KBM-7 (cell line): Measurements from ENCODE around the gene LUZP1.

Experiments used
- DNase-seq: peaks from one replicate; pipeline ENCODE4 v3.0.0-alpha.2; 2015
- in situ Hi-C: fragments of 300-500 bp; cut with MboI; formaldehyde crosslinking; loops from 2 replicates; pipeline ENCODE4 v1.14.3; 2020; ENCODE audit warnings: low sequenced_read_pairs, low pct_unique_long_range_greater_than_20kb, mixed read lengths

LUZP1 gene

DNA sequence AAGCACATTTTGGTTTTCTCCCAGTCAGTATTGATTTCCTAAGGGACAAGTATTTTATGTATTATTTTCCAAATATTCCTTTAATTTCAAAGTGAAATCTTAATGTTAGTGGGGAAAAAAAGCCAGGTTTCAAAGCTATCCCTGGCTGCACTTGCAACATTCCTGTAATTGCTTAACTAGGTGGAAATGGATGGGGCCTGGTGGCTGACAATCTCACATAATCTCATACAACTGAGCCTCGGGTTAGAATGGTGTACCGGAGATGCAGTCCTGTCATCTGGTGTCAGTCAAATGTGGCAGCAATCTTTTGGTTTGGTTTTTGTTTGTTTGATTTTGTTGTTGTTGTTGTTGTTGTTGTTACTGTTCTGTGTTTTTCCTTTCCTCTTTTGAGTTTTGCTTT lies 103.3 kb downstream of the LUZP1 start:
- no peak for DNase-seq
- in situ Hi-C loops, result no loop called here

DNA sequence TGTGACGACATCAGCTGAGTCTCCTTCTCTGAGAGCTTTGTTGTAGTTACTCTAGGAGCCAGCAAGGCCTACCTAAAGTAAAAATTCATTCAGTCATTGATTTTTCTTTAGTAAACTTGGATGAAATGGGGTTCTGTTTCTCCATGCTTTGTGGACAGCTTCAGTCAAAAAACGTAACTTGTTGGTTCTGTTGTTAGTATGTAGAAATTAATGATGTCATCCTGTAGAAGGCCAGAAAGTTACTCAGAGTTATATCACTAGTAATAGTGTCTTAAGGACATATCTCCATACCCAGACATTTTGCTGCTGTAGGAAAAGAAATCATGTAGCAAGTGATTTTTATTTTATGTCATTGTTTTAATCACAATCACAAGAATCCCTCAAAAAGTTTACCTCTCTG lies 106.4 kb downstream of the LUZP1 start:
- DNase-seq, result no peak
- in situ Hi-C loops, result no loop called here

DNA sequence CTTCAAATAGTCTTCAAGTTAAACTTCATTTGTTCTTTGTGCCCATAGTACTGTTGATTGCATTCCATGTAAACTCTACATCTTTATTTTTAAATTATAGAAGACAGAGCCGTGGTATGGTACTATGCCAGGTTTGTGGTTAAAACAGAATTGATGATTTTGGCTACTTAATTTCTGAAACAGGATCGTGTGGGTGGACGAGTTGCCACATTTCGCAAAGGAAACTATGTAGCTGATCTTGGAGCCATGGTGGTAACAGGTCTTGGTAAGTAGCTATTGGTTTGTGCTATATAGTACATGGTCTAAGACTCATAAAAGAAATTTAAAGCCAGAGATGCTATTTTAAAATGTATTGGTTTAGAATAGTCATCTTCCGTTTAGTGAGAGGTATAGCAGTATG lies 111.4 kb downstream of the LUZP1 start:
- DNase-seq, result no peak
- in situ Hi-C loops, result no loop called here

DNA sequence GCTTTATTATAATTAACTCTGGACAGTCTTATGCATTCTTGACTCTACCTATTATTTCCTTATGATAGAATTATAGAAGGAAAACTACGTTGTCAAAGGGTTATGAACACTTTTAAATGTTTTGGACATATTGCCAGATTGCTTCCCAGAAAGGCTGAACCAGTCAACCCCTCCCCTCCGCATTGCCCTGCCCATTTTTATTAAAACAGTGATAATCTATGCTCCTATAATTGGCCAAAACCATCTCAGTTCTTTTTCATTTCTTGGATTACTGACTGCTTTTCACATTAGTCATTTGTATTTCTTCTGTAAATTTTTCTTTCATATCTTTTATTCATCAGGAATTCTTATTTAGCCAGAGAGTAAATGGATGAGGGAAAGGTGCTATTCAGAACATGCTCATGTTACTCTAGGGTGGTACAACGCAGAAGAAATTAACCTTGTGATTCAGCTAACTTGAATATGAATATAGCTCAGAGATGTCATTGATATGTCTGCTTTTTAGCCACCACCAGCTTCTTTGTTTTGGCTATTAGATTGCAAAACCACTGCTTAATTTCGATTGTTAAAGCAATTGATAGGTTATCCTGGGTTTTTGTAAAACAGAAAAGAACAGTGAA lies 117.3 kb downstream of the LUZP1 start:
- in situ Hi-C loops, result no loop called here
- no peak for DNase-seq

DNA sequence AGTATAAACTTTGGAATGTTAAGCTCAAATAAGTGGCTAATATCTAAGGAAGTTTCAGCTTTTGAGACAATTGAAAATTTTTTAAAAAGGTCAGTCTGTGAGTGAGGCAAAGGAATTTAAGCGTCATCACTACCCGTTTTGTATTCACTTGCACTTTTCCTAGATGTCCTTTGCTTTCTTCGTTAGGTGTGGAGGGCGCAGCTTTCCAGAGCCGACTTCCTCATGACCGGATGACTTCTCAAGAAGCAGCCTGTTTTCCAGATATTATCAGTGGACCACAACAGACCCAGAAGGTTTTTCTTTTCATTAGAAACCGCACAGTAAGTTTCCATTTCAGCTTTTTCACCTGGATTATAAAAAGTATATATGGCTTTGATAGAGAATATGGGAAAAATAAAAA lies 118.5 kb downstream of the LUZP1 start:
- DNase-seq, result no peak
- in situ Hi-C loops, result no loop called here

DNA sequence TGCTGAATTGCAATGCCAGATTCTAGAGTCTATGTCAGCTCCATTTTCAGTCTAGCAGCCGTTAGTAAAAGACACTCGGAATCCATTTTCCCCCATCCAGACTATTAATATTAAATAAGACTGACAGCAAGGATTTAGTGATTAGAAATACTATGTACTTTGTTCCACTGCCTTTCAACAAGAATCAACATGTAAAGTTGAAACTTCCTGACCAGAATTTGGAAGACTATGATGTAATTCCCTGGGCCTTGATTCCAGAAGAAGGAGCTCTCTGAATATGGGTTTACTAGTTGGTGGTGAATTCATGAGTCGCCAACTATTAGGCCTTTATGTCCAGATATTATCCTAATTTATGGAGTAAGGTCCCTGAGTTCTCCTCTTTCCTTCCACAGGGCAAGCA lies 124.6 kb downstream of the LUZP1 start:
- DNase-seq, result no peak
- in situ Hi-C loops, result no loop called here

DNA sequence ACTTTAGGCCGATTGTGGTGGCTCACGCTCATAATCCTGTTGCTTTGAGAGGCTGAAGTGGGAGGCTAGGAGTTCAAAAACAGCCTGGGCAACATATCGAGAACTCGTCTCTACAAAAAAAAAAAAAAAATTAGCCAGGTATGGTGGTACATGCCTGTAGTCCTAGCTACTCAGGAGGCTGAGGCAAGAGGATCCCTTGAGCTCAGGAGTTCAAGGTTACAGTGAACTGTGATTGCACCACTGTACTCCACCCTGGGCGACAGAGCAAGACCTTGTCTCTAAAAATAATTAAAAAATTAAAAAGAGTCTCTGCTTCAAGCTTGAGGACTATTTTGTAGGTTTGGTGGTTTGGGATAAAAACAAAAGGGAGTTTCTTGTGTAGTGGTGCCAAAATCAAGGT lies 128.1 kb downstream of the LUZP1 start:
- no peak for DNase-seq
- in situ Hi-C loops, result no loop called here

DNA sequence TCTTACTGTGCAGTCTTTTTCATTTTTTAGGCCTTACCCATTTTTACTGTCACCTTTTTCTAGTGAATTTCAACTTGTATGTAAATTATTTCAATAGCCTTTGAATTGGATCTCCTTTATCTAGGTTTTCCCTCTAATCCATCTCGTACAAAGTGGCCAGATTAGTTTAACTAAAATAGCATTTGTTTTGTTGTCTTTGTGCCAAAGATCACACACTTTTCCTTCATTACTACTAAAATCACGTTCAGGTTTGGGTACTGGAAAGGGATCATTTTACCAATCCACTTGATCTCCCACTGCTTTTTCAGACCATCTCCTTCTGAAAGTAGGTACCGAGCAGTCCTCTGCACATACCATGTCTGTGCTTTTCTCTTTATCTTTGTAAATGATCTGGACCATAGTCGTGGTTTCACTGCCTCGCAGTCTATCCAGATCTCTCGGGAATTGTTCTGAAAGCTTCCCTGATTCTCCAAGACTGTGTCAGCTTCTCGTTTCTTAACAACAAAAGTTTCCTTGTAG lies 129.3 kb downstream of the LUZP1 start:
- in situ Hi-C loops, result no loop called here

DNA sequence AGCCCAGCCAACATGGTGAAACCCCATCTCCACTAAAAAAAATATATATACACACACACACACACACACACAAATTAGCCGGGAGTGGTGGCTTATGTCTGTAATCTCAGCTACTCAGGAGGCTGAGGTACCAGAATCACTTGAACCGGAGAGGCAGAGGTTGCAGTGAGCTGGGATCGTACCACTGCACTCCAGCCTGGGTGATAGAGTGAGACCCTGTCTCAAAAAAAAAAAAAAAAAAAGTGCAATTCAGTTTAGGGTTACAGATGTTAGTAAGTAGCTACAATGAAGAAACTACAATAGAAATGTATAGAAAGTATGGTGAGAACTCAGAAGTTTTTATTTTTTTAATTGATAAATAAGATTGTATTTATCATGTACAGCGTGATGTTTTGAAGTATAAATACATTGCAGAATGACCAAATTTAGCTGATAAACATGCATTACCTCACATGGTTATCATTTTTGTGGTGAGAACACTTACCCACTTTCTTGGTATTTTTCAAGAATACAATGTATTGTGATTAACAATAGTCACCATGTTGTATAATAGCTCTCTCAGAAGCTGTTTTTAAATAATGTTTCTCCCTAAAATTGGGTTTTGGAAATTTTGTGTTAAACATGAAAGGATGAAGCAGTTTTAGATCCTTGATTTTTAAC lies 131.4 kb downstream of the LUZP1 start:
- in situ Hi-C loops, result no loop called here
- no peak for DNase-seq

More for the DNA sequence above, 129.3 kb downstream of the LUZP1 start:
- no peak for DNase-seq

DNA sequence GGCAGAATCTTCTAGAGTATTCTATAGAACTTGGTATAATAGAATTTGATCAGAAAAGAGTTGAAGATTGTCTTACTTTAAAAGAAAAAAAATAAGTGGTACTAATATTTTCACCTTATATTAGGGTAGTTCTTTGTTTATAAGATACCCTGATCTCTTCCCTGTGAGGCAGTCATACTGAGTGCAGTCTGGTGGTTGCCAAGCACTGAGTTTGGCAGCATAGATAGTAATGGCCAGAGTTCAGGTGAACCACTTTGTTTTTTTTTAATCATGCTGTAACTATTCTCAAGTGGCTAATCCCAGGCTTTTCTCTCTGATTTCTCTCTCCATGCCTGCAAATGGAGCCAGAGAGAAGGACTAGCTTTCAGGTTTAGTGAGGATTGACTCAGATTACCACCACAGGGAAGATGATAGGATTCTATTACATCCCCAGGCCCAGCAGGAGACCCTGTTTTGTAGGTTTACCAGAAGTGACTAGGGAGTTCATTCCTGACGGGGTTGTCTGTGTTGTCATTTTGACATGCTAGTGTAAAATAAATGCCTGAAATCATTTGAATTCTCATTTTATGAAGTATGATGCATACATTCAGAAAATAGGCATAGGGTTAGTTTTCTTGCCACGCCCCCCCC lies 132.7 kb downstream of the LUZP1 start:
- in situ Hi-C loops, result no loop called here
- no peak for DNase-seq
